Measurements from ENCODE around the gene GPR34.

GPR34 gene

GRCh38 chrX:41739871-41740270 is 51.1 kb downstream of the GPR34 start:
- no peak for DNase-seq

Measured in KG1 (cell line).